ENCODE measurements around the gene NLRP9. TPM values are rescaled to one million over a fixed set of nuclear protein-coding genes. Genes with fewer than 3 reads are reported as not detected.

The NLRP9 gene
- polyA plus RNA-seq, 2 of the 4 experiments (the other 2 are of a cell fraction) = not detected

DNA sequence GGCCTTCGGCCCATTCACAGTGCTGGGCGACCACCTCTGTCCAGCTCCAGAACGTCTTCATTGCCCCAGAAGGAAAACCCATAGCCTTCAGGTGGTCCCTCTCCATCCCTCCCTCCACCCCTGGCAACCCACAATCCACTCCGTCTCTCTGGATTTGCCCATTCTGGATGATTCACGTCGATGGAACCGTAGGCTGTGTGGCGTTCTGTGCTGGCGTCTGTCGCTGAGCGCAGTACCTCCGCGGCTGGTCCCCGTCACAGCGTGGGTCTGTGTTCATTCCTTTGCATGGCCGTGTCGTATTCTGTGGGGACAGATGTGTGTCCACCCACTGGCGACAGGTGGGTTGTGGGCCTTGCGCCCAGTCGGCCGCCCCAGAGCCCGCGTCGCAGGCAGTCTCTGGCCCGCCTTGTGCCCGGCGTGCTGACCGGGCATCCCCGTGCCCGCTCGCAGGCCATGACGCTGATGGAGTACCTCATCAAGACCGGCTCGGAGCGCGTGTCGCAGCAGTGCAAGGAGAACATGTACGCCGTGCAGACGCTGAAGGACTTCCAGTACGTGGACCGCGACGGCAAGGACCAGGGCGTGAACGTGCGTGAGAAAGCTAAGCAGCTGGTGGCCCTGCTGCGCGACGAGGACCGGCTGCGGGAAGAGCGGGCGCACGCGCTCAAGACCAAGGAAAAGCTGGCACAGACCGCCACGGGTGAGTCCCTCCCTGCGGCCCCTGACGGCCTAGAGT is 53.1 kb downstream of the NLRP9 start (continued):
- TF ChIP-seq, protein P1, sequence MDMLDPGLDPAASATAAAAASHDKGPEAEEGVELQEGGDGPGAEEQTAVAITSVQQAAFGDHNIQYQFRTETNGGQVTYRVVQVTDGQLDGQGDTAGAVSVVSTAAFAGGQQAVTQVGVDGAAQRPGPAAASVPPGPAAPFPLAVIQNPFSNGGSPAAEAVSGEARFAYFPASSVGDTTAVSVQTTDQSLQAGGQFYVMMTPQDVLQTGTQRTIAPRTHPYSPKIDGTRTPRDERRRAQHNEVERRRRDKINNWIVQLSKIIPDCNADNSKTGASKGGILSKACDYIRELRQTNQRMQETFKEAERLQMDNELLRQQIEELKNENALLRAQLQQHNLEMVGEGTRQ (IDR thresholded peaks at IDR 0.05) = no peak
- TF ChIP-seq PHF8 (IDR thresholded peaks at IDR 0.05; ENCODE audit: borderline replicate concordance, low read depth) = no peak
- TF ChIP-seq HOXB13 (CRISPR knock-in tag; IDR thresholded peaks at IDR 0.05; ENCODE audit: low read depth) = no peak
- TF ChIP-seq HOXA7 (CRISPR knock-in tag; IDR thresholded peaks at IDR 0.05) = no peak

DNA sequence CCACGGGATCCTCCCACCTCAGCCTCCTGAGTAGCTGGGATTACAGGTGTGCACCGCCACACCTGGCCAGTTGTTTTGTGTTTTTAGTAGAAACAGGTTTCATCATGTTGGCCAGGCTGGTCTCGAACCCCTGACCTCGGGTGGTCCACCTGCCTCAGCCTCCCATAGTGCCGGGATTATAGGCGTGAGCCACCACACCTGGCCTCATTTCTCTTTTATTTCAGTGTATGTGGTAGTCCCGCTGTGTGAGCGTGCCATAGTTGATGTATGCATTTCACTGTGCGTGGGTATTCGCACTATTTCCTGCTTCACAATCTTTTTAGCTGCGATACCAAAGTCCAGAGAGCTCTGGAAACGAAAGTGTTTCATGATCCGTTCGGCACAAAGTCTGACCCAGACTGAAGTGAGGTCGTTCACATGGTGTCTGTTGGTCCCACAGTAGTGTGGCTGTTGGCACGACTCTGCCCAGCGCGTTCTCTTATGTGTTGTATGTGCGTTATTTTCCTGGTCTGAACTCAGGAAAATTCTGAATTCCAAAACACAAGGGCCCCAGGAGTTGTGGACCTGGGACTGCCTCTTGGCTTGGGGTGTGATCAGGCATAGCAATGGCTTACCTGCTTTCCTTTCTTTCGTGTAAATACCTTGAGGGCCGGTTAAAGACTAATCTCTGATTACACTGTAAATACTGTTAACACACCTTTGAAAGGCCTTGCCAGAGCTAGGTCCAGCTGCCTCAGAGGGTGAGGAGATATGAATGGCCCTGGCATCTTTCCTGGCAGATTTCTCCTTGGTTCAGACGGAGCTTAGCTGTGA is 54.5 kb downstream of the NLRP9 start:
- no peak overlapping the region for H3K27ac ChIP-seq
- WGBS (ENCODE audit: missing lambda C conversion rate) = 90% methylated on average over 22 of the region's 22 CpGs
- no peak for FAIRE-seq
- no peak for DNase-seq (ENCODE audit: low read depth in 1 of 2, low spot score in 1 of 2)
- H3K9me3 ChIP-seq = no peaks in the 10 kb centered on the region
- no peak overlapping the region for H3K4me3 ChIP-seq
- POLR2A ChIA-PET = no interaction called here
- CTCF ChIA-PET = interaction anchor here (1.0 to 1.8 kb wide), 4 partner anchors 12 to 383 kb away, joined by 3 to 6 read pairs (median 4); no protein-coding TSS in a partner anchor
- H3K4me2 ChIP-seq = no peak overlapping the region
- TF ChIP-seq NFE2L2 (conservative IDR thresholded peaks at IDR 0.05; ENCODE audit: low read length) = no peak
- no peak for TF ChIP-seq GATA3 (IDR thresholded peaks at IDR 0.05; ENCODE audit: borderline replicate concordance)
- no peak for TF ChIP-seq BHLHE40 (IDR thresholded peaks at IDR 0.05; ENCODE audit: low read depth, low read length)
- no peak for TF ChIP-seq FOXS1 (CRISPR knock-in tag; IDR thresholded peaks at IDR 0.05)
- TF ChIP-seq PHF8 (IDR thresholded peaks at IDR 0.05; ENCODE audit: borderline replicate concordance, low read depth) = no peak
- TF ChIP-seq, protein P2, sequence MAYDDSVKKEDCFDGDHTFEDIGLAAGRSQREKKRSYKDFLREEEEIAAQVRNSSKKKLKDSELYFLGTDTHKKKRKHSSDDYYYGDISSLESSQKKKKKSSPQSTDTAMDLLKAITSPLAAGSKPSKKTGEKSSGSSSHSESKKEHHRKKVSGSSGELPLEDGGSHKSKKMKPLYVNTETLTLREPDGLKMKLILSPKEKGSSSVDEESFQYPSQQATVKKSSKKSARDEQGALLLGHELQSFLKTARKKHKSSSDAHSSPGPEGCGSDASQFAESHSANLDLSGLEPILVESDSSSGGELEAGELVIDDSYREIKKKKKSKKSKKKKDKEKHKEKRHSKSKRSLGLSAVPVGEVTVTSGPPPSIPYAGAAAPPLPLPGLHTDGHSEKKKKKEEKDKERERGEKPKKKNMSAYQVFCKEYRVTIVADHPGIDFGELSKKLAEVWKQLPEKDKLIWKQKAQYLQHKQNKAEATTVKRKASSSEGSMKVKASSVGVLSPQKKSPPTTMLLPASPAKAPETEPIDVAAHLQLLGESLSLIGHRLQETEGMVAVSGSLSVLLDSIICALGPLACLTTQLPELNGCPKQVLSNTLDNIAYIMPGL (CRISPR knock-in tag; IDR thresholded peaks at IDR 0.05; ENCODE audit: borderline replicate concordance) = no peak
- no peak for TF ChIP-seq POLR2AphosphoS2 (conservative IDR thresholded peaks at IDR 0.05; ENCODE audit: low read length)
- no peak for TF ChIP-seq CBX2 (IDR thresholded peaks at IDR 0.05; ENCODE audit: borderline replicate concordance, low read depth)
- TF ChIP-seq CHD4 (IDR thresholded peaks at IDR 0.05; ENCODE audit: borderline replicate concordance) = no peak
- TF ChIP-seq SREBF2 (IDR thresholded peaks at IDR 0.05) = no peak
- TF ChIP-seq KDM5A (IDR thresholded peaks at IDR 0.05) = no peak
- TF ChIP-seq ESRRA (IDR thresholded peaks at IDR 0.05; ENCODE audit: borderline replicate concordance, low read length) = no peak
- no peak for TF ChIP-seq CHD2 (IDR thresholded peaks at IDR 0.05; ENCODE audit: low read length, partially characterized antibody)
- TF ChIP-seq, protein P3, sequence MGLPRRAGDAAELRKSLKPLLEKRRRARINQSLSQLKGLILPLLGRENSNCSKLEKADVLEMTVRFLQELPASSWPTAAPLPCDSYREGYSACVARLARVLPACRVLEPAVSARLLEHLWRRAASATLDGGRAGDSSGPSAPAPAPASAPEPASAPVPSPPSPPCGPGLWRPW (IDR thresholded peaks at IDR 0.05) = no peak
- H3K4me1 ChIP-seq = no peaks in the 10 kb centered on the region
- no peak for ATAC-seq

DNA sequence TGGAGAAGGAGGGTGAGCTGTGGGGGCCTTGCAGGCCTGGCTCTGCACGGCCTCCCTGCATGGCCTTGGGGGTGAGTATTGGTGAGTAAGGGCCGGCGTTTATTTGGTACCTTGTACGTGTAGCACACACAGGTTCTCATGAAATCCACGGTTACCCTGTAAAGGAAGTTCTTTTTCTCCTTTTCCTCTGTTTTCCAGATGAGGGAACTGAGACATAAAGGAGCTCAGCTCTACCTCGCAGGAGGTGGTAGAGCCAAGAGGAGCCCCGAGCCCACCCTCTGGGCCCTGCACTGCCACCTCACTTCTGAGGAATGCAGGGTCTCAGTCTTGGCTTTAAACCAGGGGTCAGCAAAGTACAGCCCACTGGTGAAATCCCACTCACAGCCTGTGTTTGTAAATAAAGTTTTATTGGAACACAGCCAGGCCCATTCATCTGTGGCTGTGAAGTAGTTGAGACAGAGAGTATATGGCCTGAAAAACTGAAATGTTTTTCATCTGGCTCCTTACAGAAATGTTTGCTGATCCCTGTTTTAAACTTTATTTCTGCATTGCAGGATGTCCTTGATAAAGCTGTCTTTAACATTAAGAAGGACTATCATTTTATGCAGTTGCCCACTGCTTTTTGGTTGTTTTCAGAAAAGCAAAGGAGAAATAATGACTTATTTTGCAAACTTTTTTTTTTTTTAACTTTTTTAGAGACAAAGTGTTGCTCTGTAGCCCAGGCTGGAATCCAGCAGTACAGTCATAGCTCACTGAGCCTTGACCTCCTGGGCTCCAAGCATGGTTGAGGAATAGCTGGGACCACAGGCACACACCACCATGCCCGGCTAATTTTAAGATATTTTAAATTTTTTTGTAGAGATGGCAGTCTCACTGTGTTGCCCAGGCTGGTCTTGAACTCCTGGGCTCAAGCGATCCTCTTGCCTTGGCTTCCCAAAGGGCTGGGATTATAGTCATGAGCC is 56.8 kb downstream of the NLRP9 start:
- POLR2A ChIA-PET = interaction anchor here (1.3 kb wide), 1 partner anchor 27 kb away, joined by 3 read pairs; the partner anchor contains the start of gene U2AF2
- no peak overlapping the region for H3K27ac ChIP-seq
- ATAC-seq = no peak
- TF ChIP-seq RAD21 (conservative IDR thresholded peaks at IDR 0.05 in 1 of 2, IDR thresholded peaks at IDR 0.05 in 1 of 2) (no peak), SMC3 (IDR thresholded peaks at IDR 0.05) (no peak), NR3C1 (IDR thresholded peaks at IDR 0.05) (no peak), REST (IDR thresholded peaks at IDR 0.05) (no peak), RARB (CRISPR knock-in tag; IDR thresholded peaks at IDR 0.05) (no peak), TP53 (CRISPR knock-in tag; IDR thresholded peaks at IDR 0.05) (no peak)
- TF ChIP-seq, protein P4, sequence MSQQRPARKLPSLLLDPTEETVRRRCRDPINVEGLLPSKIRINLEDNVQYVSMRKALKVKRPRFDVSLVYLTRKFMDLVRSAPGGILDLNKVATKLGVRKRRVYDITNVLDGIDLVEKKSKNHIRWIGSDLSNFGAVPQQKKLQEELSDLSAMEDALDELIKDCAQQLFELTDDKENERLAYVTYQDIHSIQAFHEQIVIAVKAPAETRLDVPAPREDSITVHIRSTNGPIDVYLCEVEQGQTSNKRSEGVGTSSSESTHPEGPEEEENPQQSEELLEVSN (IDR thresholded peaks at IDR 0.05; ENCODE audit: borderline replicate concordance, low read depth) = no peak

More for the DNA sequence above, 56.8 kb downstream of the NLRP9 start:
- FAIRE-seq = no peak
- WGBS (ENCODE audit: missing lambda C conversion rate) = 91% methylated on average over 9 of the region's 9 CpGs
- CTCF ChIA-PET = interaction anchor here (0.6 to 1.8 kb wide), 4 partner anchors 10 to 565 kb away, joined by 3 to 5 read pairs (median 4); no protein-coding TSS in a partner anchor
- Histone ChIP-seq H3K4me2 (no peak overlapping the region), H3K9me3 (no peaks in the 10 kb centered on the region), H3K4me3 (no peak overlapping the region), H3K4me1 (peaks cover 11% of the 10 kb centered on the region)
- no peak for DNase-seq (ENCODE audit: low read depth in 1 of 2, low spot score in 1 of 2)

All from A549 (cell line).